ENCODE data around the gene MAPK8IP1.
"Not testable (repeated sequence)": the region's sequence is repeated elsewhere in the genome, so short reads cannot be mapped to it uniquely, and the experiment has no call there.

The MAPK8IP1 gene

GRCh38 chr11:45885274-45885920 lies at the start of gene MAPK8IP1:
MAPK8IP1 (plus strand) TSS chr11:45885651; CDS start chr11:45885821, 170 bp downstream.
- no peak for TF ChIP-seq POLR2A (IDR thresholded peaks at IDR 0.05; ENCODE audit: low read length)
- TF ChIP-seq GATA1 (IDR thresholded peaks at IDR 0.05; ENCODE audit: low read depth, low read length), result no peak
- peak; percentile 67 to 75 for DNase-seq

- no peak for TF ChIP-seq POLR2A (IDR thresholded peaks at IDR 0.05; ENCODE audit: low read length)
- TF ChIP-seq GATA1 (IDR thresholded peaks at IDR 0.05; ENCODE audit: low read depth, low read length), result no peak
- DNase-seq, result no peak
Measured at GRCh38 chr11:45839204-45839603, 46.2 kb upstream of the MAPK8IP1 start.

- not testable (repeated sequence) for DNase-seq
Measured at GRCh38 chr11:45840251-45840650, 45.2 kb upstream of the MAPK8IP1 start.

GRCh38 chr11:45843158-45843924 lies 42.1 kb upstream of the MAPK8IP1 start:
- peak; percentile 89 to 92 for DNase-seq
- TF ChIP-seq POLR2A (IDR thresholded peaks at IDR 0.05; ENCODE audit: low read length) (no peak), GATA1 (IDR thresholded peaks at IDR 0.05; ENCODE audit: low read depth, low read length) (no peak)

GRCh38 chr11:45844822-45845578 lies 40.5 kb upstream of the MAPK8IP1 start:
- TF ChIP-seq POLR2A (IDR thresholded peaks at IDR 0.05; ENCODE audit: low read length) (no peak), GATA1 (IDR thresholded peaks at IDR 0.05; ENCODE audit: low read depth, low read length) (no peak)

GRCh38 chr11:45846174-45846675 lies 39.2 kb upstream of the MAPK8IP1 start:
- peak in 1 of 2 experiments; percentile 37 for DNase-seq
- TF ChIP-seq GATA1 (IDR thresholded peaks at IDR 0.05; ENCODE audit: low read depth, low read length) (no peak), POLR2A (IDR thresholded peaks at IDR 0.05; ENCODE audit: low read length) (no peak)

More at GRCh38 chr11:45844822-45845578, 40.5 kb upstream of the MAPK8IP1 start:
- no peak for DNase-seq

- TF ChIP-seq POLR2A (IDR thresholded peaks at IDR 0.05; ENCODE audit: low read length) (peak; percentile 94), GATA1 (IDR thresholded peaks at IDR 0.05; ENCODE audit: low read depth, low read length) (no peak)
- DNase-seq, result peak; percentile 98 to 100
Measured at GRCh38 chr11:45846974-45847910, 38.2 kb upstream of the MAPK8IP1 start, which contains the start of gene CRY2. CRY2 (plus strand) TSS chr11:45847475; CDS start chr11:45847491, 16 bp downstream.

GRCh38 chr11:45847911-45848316 lies 37.5 kb upstream of the MAPK8IP1 start:
- TF ChIP-seq POLR2A (IDR thresholded peaks at IDR 0.05; ENCODE audit: low read length) (peak; percentile 8), GATA1 (IDR thresholded peaks at IDR 0.05; ENCODE audit: low read depth, low read length) (no peak)
- DNase-seq, result peak; percentile 92 to 93

GRCh38 chr11:45848654-45849081 lies 36.8 kb upstream of the MAPK8IP1 start:
- no peak for TF ChIP-seq POLR2A (IDR thresholded peaks at IDR 0.05; ENCODE audit: low read length)
- TF ChIP-seq GATA1 (IDR thresholded peaks at IDR 0.05; ENCODE audit: low read depth, low read length), result no peak
- no peak for DNase-seq

GRCh38 chr11:45850446-45850845 lies 35.0 kb upstream of the MAPK8IP1 start:
- TF ChIP-seq GATA1 (IDR thresholded peaks at IDR 0.05; ENCODE audit: low read depth, low read length) (no peak), POLR2A (IDR thresholded peaks at IDR 0.05; ENCODE audit: low read length) (no peak)
- no peak for DNase-seq

- no peak for DNase-seq
- no peak for TF ChIP-seq POLR2A (IDR thresholded peaks at IDR 0.05; ENCODE audit: low read length)
- no peak for TF ChIP-seq GATA1 (IDR thresholded peaks at IDR 0.05; ENCODE audit: low read depth, low read length)
Measured at GRCh38 chr11:45851228-45851627, 34.2 kb upstream of the MAPK8IP1 start.

GRCh38 chr11:45852018-45852711 lies 33.3 kb upstream of the MAPK8IP1 start:
- DNase-seq, result no peak
- TF ChIP-seq GATA1 (IDR thresholded peaks at IDR 0.05; ENCODE audit: low read depth, low read length) (no peak), POLR2A (IDR thresholded peaks at IDR 0.05; ENCODE audit: low read length) (no peak)

Data from erythroblast (primary cell).